ENCODE measurements around the gene AXDND1.

AXDND1 gene

GRCh38 chr1:179587336-179587735 lies 221.6 kb downstream of the AXDND1 start:
- DNase-seq: no peak

GRCh38 chr1:179588425-179589024 lies 222.8 kb downstream of the AXDND1 start:
- no peak for DNase-seq

- DNase-seq: no peak
These were observed 223.7 kb downstream of the AXDND1 start for GRCh38 chr1:179589509-179589908.

- no peak for DNase-seq
These were observed 224.9 kb downstream of the AXDND1 start for GRCh38 chr1:179590671-179591070.

- DNase-seq: no peak
These were observed 225.5 kb downstream of the AXDND1 start for GRCh38 chr1:179591253-179591591.

GRCh38 chr1:179591592-179592580 lies 226.1 kb downstream of the AXDND1 start, which contains the start of gene TDRD5:
Gene TDRD5 (plus strand): TSS chr1:179591832. CDS start chr1:179592616, 784 bp downstream.
- DNase-seq: no peak

- DNase-seq: no peak
These were observed 232.9 kb downstream of the AXDND1 start for GRCh38 chr1:179598631-179599030.

- no peak for DNase-seq
These were observed 234.0 kb downstream of the AXDND1 start for GRCh38 chr1:179599623-179600249.

- no peak for DNase-seq
These were observed 235.3 kb downstream of the AXDND1 start for GRCh38 chr1:179601093-179601492.

All from activated CD8-positive, alpha-beta memory T cell treated with anti-CD3 and anti-CD28 coated beads, Interleukin-2, amount 50 U/mL, for 48 hours (primary cell).